ENCODE data around the gene FUT9.

Gene FUT9

GRCh38 chr6:96016334-96017069 lies 728 bp downstream of the FUT9 start:
- no peaks in the 10 kb centered on the region for H3K9me2 ChIP-seq (replicated peaks; ENCODE audit: control insufficient read depth, low read length)
- no peak overlapping the region for H3K27ac ChIP-seq (ENCODE audit: low read depth, low read length)
- H3F3A ChIP-seq (ENCODE audit: control insufficient read depth, insufficient read depth), result no peaks in the 10 kb centered on the region
- H4K20me1 ChIP-seq (ENCODE audit: control insufficient read depth, insufficient read depth, low read depth, low read length), result no peaks in the 10 kb centered on the region
- no peaks in the 10 kb centered on the region for H3K79me2 ChIP-seq (ENCODE audit: control insufficient read depth, low read length)
- H3K27me3 ChIP-seq (ENCODE audit: control insufficient read depth, low read length), result no peaks in the 10 kb centered on the region
- no peak overlapping the region for H3K4me3 ChIP-seq (ENCODE audit: low read length)
- H3K4me1 ChIP-seq (ENCODE audit: control insufficient read depth, low read length), result no peaks in the 10 kb centered on the region
- H3K4me2 ChIP-seq (ENCODE audit: low read length), result no peak overlapping the region
- TF ChIP-seq CTCF (IDR thresholded peaks at IDR 0.05; ENCODE audit: low read depth, low read length, poor library complexity, severe bottlenecking) (no peak), EZH2phosphoT487 (IDR thresholded peaks at IDR 0.05; ENCODE audit: borderline replicate concordance, low read length) (no peak)
- no peaks in the 10 kb centered on the region for H3K9me3 ChIP-seq (ENCODE audit: control insufficient read depth, insufficient read depth, low read length)
- H3K36me3 ChIP-seq (ENCODE audit: control insufficient read depth, low read length), result no peaks in the 10 kb centered on the region

- Histone ChIP-seq H3K9me3 (ENCODE audit: control insufficient read depth, insufficient read depth, low read length) (no peaks in the 10 kb centered on the region), H3K4me3 (ENCODE audit: low read length) (no peak overlapping the region), H3K4me2 (ENCODE audit: low read length) (no peak overlapping the region), H3F3A (ENCODE audit: control insufficient read depth, insufficient read depth) (no peaks in the 10 kb centered on the region), H3K27me3 (ENCODE audit: control insufficient read depth, low read length) (no peaks in the 10 kb centered on the region), H4K20me1 (ENCODE audit: control insufficient read depth, insufficient read depth, low read depth, low read length) (no peaks in the 10 kb centered on the region), H3K4me1 (ENCODE audit: control insufficient read depth, low read length) (no peaks in the 10 kb centered on the region), H3K79me2 (ENCODE audit: control insufficient read depth, low read length) (no peaks in the 10 kb centered on the region), H3K36me3 (ENCODE audit: control insufficient read depth, low read length) (no peaks in the 10 kb centered on the region), H3K27ac (ENCODE audit: low read depth, low read length) (no peak overlapping the region), H3K9me2 (replicated peaks; ENCODE audit: control insufficient read depth, low read length) (no peaks in the 10 kb centered on the region)
- TF ChIP-seq EZH2phosphoT487 (IDR thresholded peaks at IDR 0.05; ENCODE audit: borderline replicate concordance, low read length), result no peak
- TF ChIP-seq CTCF (IDR thresholded peaks at IDR 0.05; ENCODE audit: low read depth, low read length, poor library complexity, severe bottlenecking), result no peak
Observed at GRCh38 chr6:96017070-96017359, 1.2 kb downstream of the FUT9 start.

- Histone ChIP-seq H3K4me2 (ENCODE audit: low read length) (no peak overlapping the region), H4K20me1 (ENCODE audit: control insufficient read depth, insufficient read depth, low read depth, low read length) (no peaks in the 10 kb centered on the region), H3K4me3 (ENCODE audit: low read length) (no peak overlapping the region), H3K36me3 (ENCODE audit: control insufficient read depth, low read length) (no peaks in the 10 kb centered on the region), H3K79me2 (ENCODE audit: control insufficient read depth, low read length) (no peaks in the 10 kb centered on the region), H3K4me1 (ENCODE audit: control insufficient read depth, low read length) (no peaks in the 10 kb centered on the region), H3K9me3 (ENCODE audit: control insufficient read depth, insufficient read depth, low read length) (no peaks in the 10 kb centered on the region), H3K27me3 (ENCODE audit: control insufficient read depth, low read length) (no peaks in the 10 kb centered on the region), H3F3A (ENCODE audit: control insufficient read depth, insufficient read depth) (no peaks in the 10 kb centered on the region), H3K9me2 (replicated peaks; ENCODE audit: control insufficient read depth, low read length) (no peaks in the 10 kb centered on the region), H3K27ac (ENCODE audit: low read depth, low read length) (no peak overlapping the region)
- TF ChIP-seq EZH2phosphoT487 (IDR thresholded peaks at IDR 0.05; ENCODE audit: borderline replicate concordance, low read length) (no peak), CTCF (IDR thresholded peaks at IDR 0.05; ENCODE audit: low read depth, low read length, poor library complexity, severe bottlenecking) (no peak)
Observed at GRCh38 chr6:96022225-96022624, 6.5 kb downstream of the FUT9 start.

Data from DOHH2 (cell line).